SK-N-MC (cell line): ENCODE results near the gene DGKZ.
A peak's percentile ranks its signal among the peaks of the same experiment; 100 is the strongest.

ENCODE experiments used
- DNase-seq: peaks from one replicate; pipeline ENCODE4 v3.0.0-alpha.2; 2011; ENCODE audit warnings: low read depth, low spot score
- H3K27ac ChIP-seq: fragments of 200-600 bp; sonication (generic); 2 replicates; pipeline ENCODE4 v1.5.1; 2016; ENCODE audit warnings: mixed run types
- H3K36me3 ChIP-seq: fragments of 200-600 bp; sonication (generic); 2 replicates; pipeline ENCODE4 v1.6.1; 2017; ENCODE audit warnings: antibody characterized with exemption, low read length, mixed read lengths; ENCODE audit not compliant: insufficient read depth
- H3K4me3 ChIP-seq: fragments of 200-600 bp; sonication (generic); 2 replicates; pipeline ENCODE4 v1.5.1; 2016
- H3K9ac ChIP-seq: fragments of 200-600 bp; sonication (generic); 2 replicates; pipeline ENCODE4 v1.8.0; 2017; ENCODE audit warnings: mixed run types, mixed read lengths; ENCODE audit not compliant: insufficient read length
- H3K9me3 ChIP-seq: fragments of 200-600 bp; sonication (generic); 2 replicates; pipeline ENCODE4 v1.6.1; 2017; ENCODE audit warnings: low read depth, mild to moderate bottlenecking, antibody characterized with exemption, low read length, moderate library complexity, mixed read lengths
- EZH2 ChIP-seq: fragments of 200-600 bp; sonication (generic); IDR thresholded peaks from one replicate; pipeline ENCODE4 v1.6.1; 2017; ENCODE audit warnings: antibody characterized with exemption
- FOXP2 ChIP-seq: optimal IDR thresholded peaks from 2 replicates; pipeline ENCODE3; 2011; ENCODE audit warnings: mild to moderate bottlenecking, moderate library complexity; ENCODE audit not compliant: insufficient read depth; ENCODE audit errors: extremely low read length, control extremely low read depth
- POLR2AphosphoS5 ChIP-seq: IDR thresholded peaks from 2 replicates; pipeline ENCODE4 v1.6.1; 2012; ENCODE audit warnings: mild to moderate bottlenecking, low read depth, low read length, borderline replicate concordance

DGKZ gene

GRCh38 chr11:46417711-46418110 is 70.4 kb downstream of the DGKZ start:
- TF ChIP-seq FOXP2, result no peak
- no peak for TF ChIP-seq EZH2
- DNase-seq, result no peak
- H3K36me3 ChIP-seq, result peaks cover 17% of the 10 kb centered on the region

GRCh38 chr11:46418751-46419150 is 71.5 kb downstream of the DGKZ start:
- TF ChIP-seq EZH2 (no peak), POLR2AphosphoS5 (no peak), FOXP2 (no peak)
- no peak overlapping the region for H3K4me3 ChIP-seq
- no peak overlapping the region for H3K27ac ChIP-seq
- H3K9ac ChIP-seq, result no peak overlapping the region
- H3K36me3 ChIP-seq, result peaks cover 16% of the 10 kb centered on the region
- no peak for DNase-seq
- H3K9me3 ChIP-seq, result no peaks in the 10 kb centered on the region

More at GRCh38 chr11:46417711-46418110, 70.4 kb downstream of the DGKZ start:
- H3K9ac ChIP-seq, result no peak overlapping the region
- no peak overlapping the region for H3K27ac ChIP-seq
- no peaks in the 10 kb centered on the region for H3K9me3 ChIP-seq
- no peak overlapping the region for H3K4me3 ChIP-seq

- H3K36me3 ChIP-seq, result peaks cover 11% of the 10 kb centered on the region
- no peak overlapping the region for H3K9ac ChIP-seq
- no peaks in the 10 kb centered on the region for H3K9me3 ChIP-seq
- DNase-seq, result no peak
- TF ChIP-seq EZH2 (no peak), POLR2AphosphoS5 (no peak), FOXP2 (no peak)
- no peak overlapping the region for H3K27ac ChIP-seq
- H3K4me3 ChIP-seq, result no peak overlapping the region
These were observed 73.2 kb downstream of the DGKZ start for GRCh38 chr11:46420513-46420912.

GRCh38 chr11:46421257-46421880 is 74.1 kb downstream of the DGKZ start:
- no peak overlapping the region for H3K4me3 ChIP-seq
- TF ChIP-seq FOXP2, result no peak
- TF ChIP-seq EZH2, result no peak
- no peak for TF ChIP-seq POLR2AphosphoS5
- H3K36me3 ChIP-seq, result peaks cover 8% of the 10 kb centered on the region
- no peak overlapping the region for H3K9ac ChIP-seq
- no peaks in the 10 kb centered on the region for H3K9me3 ChIP-seq
- no peak for DNase-seq
- no peak overlapping the region for H3K27ac ChIP-seq

- Histone ChIP-seq H3K9ac (no peak overlapping the region), H3K36me3 (peaks cover 4% of the 10 kb centered on the region), H3K4me3 (no peak overlapping the region), H3K9me3 (no peaks in the 10 kb centered on the region), H3K27ac (no peak overlapping the region)
- TF ChIP-seq FOXP2 (no peak), EZH2 (no peak), POLR2AphosphoS5 (no peak)
- DNase-seq, result no peak
These were observed 75.3 kb downstream of the DGKZ start for GRCh38 chr11:46422588-46422987.

GRCh38 chr11:46426233-46426991 is 79.1 kb downstream of the DGKZ start:
- no peak for DNase-seq
- no peak for TF ChIP-seq POLR2AphosphoS5
- no peak for TF ChIP-seq FOXP2
- no peak for TF ChIP-seq EZH2
- Histone ChIP-seq H3K9me3 (no peaks in the 10 kb centered on the region), H3K4me3 (peak overlapping the region; percentile 61; the same call in 1 of the 2 replicates), H3K36me3 (peaks cover 5% of the 10 kb centered on the region), H3K9ac (no peak overlapping the region), H3K27ac (peak overlapping the region; percentile 74; the same call in 1 of the 2 replicates)

GRCh38 chr11:46427364-46427763 is 80.1 kb downstream of the DGKZ start:
- no peak overlapping the region for H3K9ac ChIP-seq
- peak; percentile 98 for DNase-seq

GRCh38 chr11:46429717-46430116 is 82.5 kb downstream of the DGKZ start:
- DNase-seq, result no peak
- Histone ChIP-seq H3K9ac (peak overlapping the region; percentile 54), H3K9me3 (no peaks in the 10 kb centered on the region), H3K4me3 (peak overlapping the region; percentile 44), H3K36me3 (peaks cover 19% of the 10 kb centered on the region), H3K27ac (peak overlapping the region; percentile 91)
- TF ChIP-seq FOXP2 (no peak), EZH2 (no peak), POLR2AphosphoS5 (no peak)

More at GRCh38 chr11:46427364-46427763, 80.1 kb downstream of the DGKZ start:
- H3K4me3 ChIP-seq, result peak overlapping the region; percentile 61
- peaks cover 4% of the 10 kb centered on the region for H3K36me3 ChIP-seq
- peak overlapping the region; percentile 74 for H3K27ac ChIP-seq
- no peaks in the 10 kb centered on the region for H3K9me3 ChIP-seq
- TF ChIP-seq POLR2AphosphoS5 (peak; percentile 58; the same call in 1 of the 2 replicates), FOXP2 (no peak)
